GM18499 (cell line): Measurements from ENCODE around the gene TNPO2.
"Not testable (repeated sequence)": the region's sequence is repeated elsewhere in the genome, so short reads cannot be mapped to it uniquely, and the experiment has no call there.

ENCODE experiments used
- ATAC-seq: cut with Tn5 transposase; IDR thresholded peaks from one replicate; pipeline ENCODE4 v1.9.1; 2021; ENCODE audit warnings: moderate number of reproducible peaks; ENCODE audit not compliant: insufficient read depth, unreplicated experiment

The TNPO2 gene

GRCh38 chr19:12711187-12711586, 12.5 kb downstream of the TNPO2 start:
- ATAC-seq: no peak

- ATAC-seq: no peak
Measured at GRCh38 chr19:12708641-12709040, 15.1 kb downstream of the TNPO2 start.

- ATAC-seq: no peak
Measured at GRCh38 chr19:12706332-12706718, 17.4 kb downstream of the TNPO2 start.

GRCh38 chr19:12705654-12706331, 17.9 kb downstream of the TNPO2 start:
- ATAC-seq: no peak

- no peak for ATAC-seq
Measured at GRCh38 chr19:12705169-12705568, 18.6 kb downstream of the TNPO2 start.

GRCh38 chr19:12703046-12703445, 20.7 kb downstream of the TNPO2 start:
- no peak for ATAC-seq

- no peak for ATAC-seq
Measured at GRCh38 chr19:12701596-12702282, 22.0 kb downstream of the TNPO2 start.

- ATAC-seq: no peak
Measured at GRCh38 chr19:12698138-12698537, 25.6 kb downstream of the TNPO2 start.

GRCh38 chr19:12697425-12697824, 26.3 kb downstream of the TNPO2 start:
- ATAC-seq: not testable (repeated sequence)

- ATAC-seq: no peak
Measured at GRCh38 chr19:12696366-12697335, 27.1 kb downstream of the TNPO2 start, which contains the start of gene FBXW9. TSS of gene FBXW9 (minus strand) at chr19:12696631. CDS start at chr19:12696581, 50 bp downstream.

- ATAC-seq: no peak
Measured at GRCh38 chr19:12695997-12696365, 27.8 kb downstream of the TNPO2 start.

- no peak for ATAC-seq
Measured at GRCh38 chr19:12695514-12695913, 28.2 kb downstream of the TNPO2 start.

- ATAC-seq: no peak
Measured at GRCh38 chr19:12695096-12695495, 28.6 kb downstream of the TNPO2 start.

- no peak for ATAC-seq
Measured at GRCh38 chr19:12694641-12695040, 29.1 kb downstream of the TNPO2 start.

- ATAC-seq: no peak
Measured at GRCh38 chr19:12692960-12693359, 30.8 kb downstream of the TNPO2 start.

GRCh38 chr19:12689581-12690216, 34.0 kb downstream of the TNPO2 start:
- no peak for ATAC-seq

- ATAC-seq: no peak
Measured at GRCh38 chr19:12689012-12689411, 34.7 kb downstream of the TNPO2 start.

GRCh38 chr19:12687496-12688196, 36.1 kb downstream of the TNPO2 start, which contains the start of gene GNG14:
TSS of gene GNG14 (plus strand) at chr19:12687998. CDS start at chr19:12688049, 51 bp downstream.
- no peak for ATAC-seq

GRCh38 chr19:12685831-12686230, 37.9 kb downstream of the TNPO2 start:
- no peak for ATAC-seq
